HCT116 (cell line): ENCODE measurements around the gene ANKRD23. TPM values are rescaled to one million over a fixed set of nuclear protein-coding genes. Genes with fewer than 3 reads are reported as not detected.

Experiments used
- ATAC-seq: fragments of 200-7000 bp; cut with Tn5 transposase; 2 replicates; pipeline ENCODE4 v1.9.1; 2020; ENCODE audit warnings: mild to moderate bottlenecking, moderate library complexity
- Bru-seq: library from RNA; stranded (reverse); fragments of 400-500 nt; gene quantifications from one replicate; lab custom pipeline; 2021; lab: Mats Ljungman, UMichigan
- BruChase-seq, 2 experiments: library from RNA; stranded (reverse); fragments of 400-500 nt; gene quantifications; one replicate each; lab custom pipeline; 2021; lab: Mats Ljungman, UMichigan
- BruUV-seq: library from RNA; stranded (reverse); fragments of 400-500 nt; replicated peaks from 2 replicates; lab custom pipeline; 2021; lab: Mats Ljungman, UMichigan
- CTCF ChIA-PET: fragments of 300-600 bp; sonication (Branson Sonifier 250); formaldehyde crosslinking; loops from one replicate; lab custom pipeline; 2021; ENCODE audit warnings: antibody characterized with exemption; lab: Charles Lee
- POLR2A ChIA-PET: fragments of 300-600, 350-600 bp; sonication (Branson Sonifier 250); formaldehyde crosslinking; loops from one replicate; lab custom pipeline; 2021; ENCODE audit warnings: antibody characterized with exemption; lab: Charles Lee
- RAD21 ChIA-PET, 2 experiments: fragments of 300-600 bp; sonication (Branson Sonifier 250); formaldehyde crosslinking; loops; one replicate each; lab custom pipeline; 2023; ENCODE audit warnings: low total read pairs in 2 of 2; ENCODE audit not compliant: uncharacterized antibody in 2 of 2, unreplicated experiment in 2 of 2, low non-redundant PET in 1 of 2; lab: Charles Lee
- DNase-seq: peaks from one replicate; pipeline ENCODE4 v3.0.0-alpha.2; 2010; ENCODE audit warnings: low read depth, low spot score
- H2AFZ ChIP-seq: fragments of 200-600 bp; shearing (Covaris generic), sonication (generic); 2 replicates; pipeline ENCODE4 v1.6.1; 2017; ENCODE audit warnings: low read depth, mixed run types, mixed read lengths, antibody characterized with exemption, low read length; ENCODE audit not compliant: poor library complexity, severe bottlenecking
- H3K27ac ChIP-seq: 2 replicates; pipeline ENCODE4 v1.5.1; 2012; ENCODE audit warnings: low read depth, low read length
- H3K27me3 ChIP-seq: fragments of 200-600 bp; sonication (generic); 2 replicates; pipeline ENCODE4 v1.6.1; 2016; ENCODE audit warnings: mixed run types, low read length, mixed read lengths; ENCODE audit not compliant: insufficient read depth
- H3K36me3 ChIP-seq, 2 experiments: fragments of 200-500 bp in 1 of 2; fragments of 200-600 bp in 1 of 2; sonication (Bioruptor generic) in 1 of 2; sonication (generic) in 1 of 2; 2 replicates each; pipeline versions ENCODE4 v1.5.1 to v1.6.1; 2014 to 2016; ENCODE audit warnings: low read length in 2 of 2, inconsistent platforms in 1 of 2, mixed read lengths in 1 of 2, mixed run types in 1 of 2; ENCODE audit not compliant: insufficient read depth in 2 of 2, control insufficient read depth in 1 of 2
- H3K4me1 ChIP-seq, 2 experiments: fragments of 200-600 bp in 1 of 2; sonication (generic) in 1 of 2; 2 replicates each; pipeline versions ENCODE4 v1.5.1 to v1.6.1; 2012 to 2017; ENCODE audit warnings: low read length in 2 of 2, inconsistent platforms in 1 of 2, mild to moderate bottlenecking in 1 of 2, mixed read lengths in 1 of 2, mixed run types in 1 of 2, moderate library complexity in 1 of 2; ENCODE audit not compliant: insufficient read depth in 2 of 2, control insufficient read depth in 1 of 2
- H3K4me2 ChIP-seq: fragments of 200-600 bp; sonication (generic); 2 replicates; pipeline ENCODE4 v1.6.1; 2017; ENCODE audit warnings: mixed run types, low read length, mixed read lengths
- H3K4me3 ChIP-seq, 2 experiments: fragments of 200-600 bp in 1 of 2; sonication (generic) in 1 of 2; replicated peaks in 1 of 2; 2 replicates each; pipeline ENCODE4 v1.5.1; 2011 to 2016; ENCODE audit warnings: low read length in 2 of 2, control low read depth in 1 of 2, low read depth in 1 of 2, mild to moderate bottlenecking in 1 of 2, mixed read lengths in 1 of 2, mixed run types in 1 of 2
- H3K79me2 ChIP-seq: fragments of 200-600 bp; sonication (generic); 2 replicates; pipeline ENCODE4 v1.6.1; 2017; ENCODE audit warnings: mild to moderate bottlenecking, mixed run types, low read length, moderate library complexity, mixed read lengths; ENCODE audit not compliant: insufficient read depth
- H3K9ac ChIP-seq: fragments of 200-600 bp; sonication (generic); 2 replicates; pipeline ENCODE4 v1.6.1; 2016; ENCODE audit warnings: low read length, mixed read lengths
- H3K9me2 ChIP-seq: fragments of 200-600 bp; sonication (generic), shearing (Covaris generic); 2 replicates; pipeline ENCODE4 v1.6.1; 2017; ENCODE audit warnings: mixed run types, mild to moderate bottlenecking, moderate library complexity; ENCODE audit not compliant: insufficient read depth
- H3K9me3 ChIP-seq, 2 experiments: fragments of 200-500 bp in 1 of 2; fragments of 200-600 bp in 1 of 2; sonication (Bioruptor generic) in 1 of 2; sonication (generic) in 1 of 2; 2 replicates each; pipeline ENCODE4 v1.6.1; 2014 to 2017; ENCODE audit warnings: low read length in 2 of 2, mixed read lengths in 2 of 2, inconsistent platforms in 1 of 2, low read depth in 1 of 2, mild to moderate bottlenecking in 1 of 2, mixed run types in 1 of 2, moderate library complexity in 1 of 2; ENCODE audit not compliant: control insufficient read depth in 1 of 2, insufficient read depth in 1 of 2
- H4K20me1 ChIP-seq: fragments of 200-600 bp; sonication (generic), shearing (Covaris generic); 2 replicates; pipeline ENCODE4 v1.6.1; 2017; ENCODE audit warnings: mixed run types, mild to moderate bottlenecking, moderate library complexity; ENCODE audit not compliant: insufficient read depth
- POLR2A ChIP-seq: IDR thresholded peaks from 2 replicates; pipeline ENCODE4 v1.7.0; 2011; ENCODE audit warnings: borderline replicate concordance; ENCODE audit not compliant: insufficient read depth, insufficient read length; ENCODE audit errors: extremely low read depth
- REST ChIP-seq: IDR thresholded peaks from 2 replicates; pipeline ENCODE4 v1.6.1; 2012; ENCODE audit warnings: low read depth
- intact Hi-C: fragments of 100-400 bp; cut with micrococcal nuclease; formaldehyde crosslinking; loops from 2 replicates; pipeline ENCODE4 v1.10.0; 2022
- long read RNA-seq: library from polyadenylated mRNA; unstranded; transcript quantifications from one replicate; pipeline ENCODE4 v2.0.0, GENCODE V29; 2021; ENCODE audit not compliant: unreplicated experiment
- polyA plus RNA-seq: library from polyadenylated mRNA; unstranded; fragments of >200 nt; gene quantifications from 2 replicates; pipeline ENCODE4 v1.2.1, GENCODE V29; 2012; ENCODE audit warnings: missing spikeins
- total RNA-seq: library from RNA; stranded (reverse); gene quantifications from one replicate; pipeline ENCODE4 v1.2.1, GENCODE V29; 2021; ENCODE audit not compliant: unreplicated experiment

Gene ANKRD23
- total RNA-seq (1.4 TPM), Bru-seq, nascent RNA (percentile 51 among the genes with signal in this experiment), BruChase-seq, experiment 1, labeled RNA remaining after a 6-hour chase (percentile 55 among the genes with signal in this experiment), BruChase-seq, experiment 2, labeled RNA remaining after a 2-hour chase (percentile 61 among the genes with signal in this experiment)
- polyA plus RNA-seq, result 1.2 and 1.5 TPM in 2 replicates
- long read RNA-seq, partial matches to known transcripts, result 3 of 15 reads
- long read RNA-seq, other reads (novel, unspliced or antisense), result 12 of 15 reads

- Histone ChIP-seq H3K4me3 (no peak within 1 kb of the TSS), H3K36me3 (peaks cover 4 to 9% of the 10 kb centered on the region in 2 experiments; a peak in 3 of 4 replicates), H3K27ac (no peak within 1 kb of the TSS), H3K9ac (no peak within 1 kb of the TSS), H3K9me3 (no peaks in the 10 kb centered on the region), H3K4me2 (no peak within 1 kb of the TSS), H3K4me1 (no peaks in the 10 kb centered on the region), H3K27me3 (no peaks in the 10 kb centered on the region), H3K79me2 (no peaks in the 10 kb centered on the region), H2AFZ (no peak within 1 kb of the TSS), H3K9me2 (no peaks in the 10 kb centered on the region), H4K20me1 (no peaks in the 10 kb centered on the region)
- POLR2A ChIA-PET, result no interaction called here
- BruUV-seq, result no TSS peak
- intact Hi-C loops, result no loop called here
- no peak for ATAC-seq
- DNase-seq, result no peak
- CTCF ChIA-PET, result no interaction called here
- TF ChIP-seq POLR2A, result no peak
- TF ChIP-seq REST, result no peak
- RAD21 ChIA-PET, result no interaction called here
Measured at GRCh38 chr2:96843538-96844268, at the start of gene ANKRD23. TSS of gene ANKRD23 (minus strand) at chr2:96844021. CDS start at chr2:96843992, 29 bp downstream.
